OCI-LY3 (cell line): Measurements from ENCODE around the gene KDM8.

Experiments
- H2AFZ ChIP-seq: fragments of 200-600, 300-600 bp; shearing (Covaris generic); 2 replicates; pipeline ENCODE4 v1.6.0; 2014; ENCODE audit warnings: antibody characterized with exemption, low read depth, low read length
- H3K27ac ChIP-seq: fragments of 200-600, 300-600 bp; sonication (generic); 2 replicates; pipeline ENCODE4 v1.5.1; 2014; ENCODE audit warnings: mild to moderate bottlenecking, low read length, moderate library complexity, mixed read lengths
- H3K27me3 ChIP-seq: fragments of 200-600, 300-600 bp; sonication (generic); 2 replicates; pipeline ENCODE4 v1.6.1; 2014; ENCODE audit warnings: low read depth, low read length, mixed read lengths
- H3K36me3 ChIP-seq: fragments of 200-600, 300-600 bp; sonication (generic); replicated peaks from 2 replicates; pipeline ENCODE3; 2014; ENCODE audit warnings: low read depth, low read length, mixed read lengths
- H3K4me1 ChIP-seq: fragments of 300-600, 200-600 bp; sonication (generic); 2 replicates; pipeline ENCODE4 v1.6.1; 2014; ENCODE audit warnings: low read length, mixed read lengths
- H3K4me2 ChIP-seq: fragments of 200-600, 300-600 bp; sonication (generic); 2 replicates; pipeline ENCODE4 v1.6.1; 2014; ENCODE audit warnings: low read length, mixed read lengths
- H3K4me3 ChIP-seq: fragments of 300-600, 200-600 bp; sonication (generic); 2 replicates; pipeline ENCODE4 v1.5.1; 2014; ENCODE audit warnings: antibody characterized with exemption, mild to moderate bottlenecking, low read length, moderate library complexity
- H3K79me2 ChIP-seq: fragments of 300-600, 200-600 bp; shearing (Covaris generic); 2 replicates; pipeline ENCODE4 v1.6.1; 2014; ENCODE audit warnings: mild to moderate bottlenecking, low read length, mixed read lengths
- H3K9ac ChIP-seq: fragments of 300-600, 200-600 bp; shearing (Covaris generic); 2 replicates; pipeline ENCODE4 v1.6.0; 2014; ENCODE audit warnings: mild to moderate bottlenecking, low read length, moderate library complexity
- H3K9me3 ChIP-seq: fragments of 200-600, 300-600 bp; shearing (Covaris generic); 2 replicates; pipeline ENCODE4 v1.6.1; 2014; ENCODE audit warnings: low read length, mixed read lengths; ENCODE audit not compliant: insufficient read depth
- H4K20me1 ChIP-seq: fragments of 200-600, 300-600 bp; sonication (generic); 2 replicates; pipeline ENCODE4 v1.6.1; 2016; ENCODE audit warnings: low read length, mixed read lengths; ENCODE audit not compliant: insufficient read depth
- EZH2phosphoT487 ChIP-seq: fragments of 200-600 bp; shearing (Covaris generic); IDR thresholded peaks from 2 replicates; pipeline ENCODE4 v1.6.1; 2018; ENCODE audit warnings: antibody characterized with exemption, mixed run types, low read depth
- TF ChIP-seq, protein P1 (sequence below): fragments of 200-600, 300-600 bp; sonication (generic); IDR thresholded peaks from 2 replicates; pipeline ENCODE4 v1.5.1; 2014; ENCODE audit warnings: antibody characterized with exemption, low read length, low read depth

Gene KDM8

GRCh38 chr16:27228621-27229501 is 25.5 kb downstream of the KDM8 start:
- Histone ChIP-seq H3K9me3 (no peaks in the 10 kb centered on the region; the same call in 1 of the 2 replicates), H3K27ac (no peak overlapping the region), H3K36me3 (peaks cover 5% of the 10 kb centered on the region), H3K4me1 (peaks cover 34% of the 10 kb centered on the region), H3K27me3 (no peaks in the 10 kb centered on the region), H4K20me1 (no peaks in the 10 kb centered on the region), H3K79me2 (no peaks in the 10 kb centered on the region), H3K9ac (no peak overlapping the region), H2AFZ (no peak overlapping the region), H3K4me3 (no peak overlapping the region), H3K4me2 (no peak overlapping the region)
- TF ChIP-seq, protein P1, sequence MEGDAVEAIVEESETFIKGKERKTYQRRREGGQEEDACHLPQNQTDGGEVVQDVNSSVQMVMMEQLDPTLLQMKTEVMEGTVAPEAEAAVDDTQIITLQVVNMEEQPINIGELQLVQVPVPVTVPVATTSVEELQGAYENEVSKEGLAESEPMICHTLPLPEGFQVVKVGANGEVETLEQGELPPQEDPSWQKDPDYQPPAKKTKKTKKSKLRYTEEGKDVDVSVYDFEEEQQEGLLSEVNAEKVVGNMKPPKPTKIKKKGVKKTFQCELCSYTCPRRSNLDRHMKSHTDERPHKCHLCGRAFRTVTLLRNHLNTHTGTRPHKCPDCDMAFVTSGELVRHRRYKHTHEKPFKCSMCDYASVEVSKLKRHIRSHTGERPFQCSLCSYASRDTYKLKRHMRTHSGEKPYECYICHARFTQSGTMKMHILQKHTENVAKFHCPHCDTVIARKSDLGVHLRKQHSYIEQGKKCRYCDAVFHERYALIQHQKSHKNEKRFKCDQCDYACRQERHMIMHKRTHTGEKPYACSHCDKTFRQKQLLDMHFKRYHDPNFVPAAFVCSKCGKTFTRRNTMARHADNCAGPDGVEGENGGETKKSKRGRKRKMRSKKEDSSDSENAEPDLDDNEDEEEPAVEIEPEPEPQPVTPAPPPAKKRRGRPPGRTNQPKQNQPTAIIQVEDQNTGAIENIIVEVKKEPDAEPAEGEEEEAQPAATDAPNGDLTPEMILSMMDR: no peak
- TF ChIP-seq EZH2phosphoT487: no peak

- H3K27ac ChIP-seq: no peak overlapping the region
- H3K9me3 ChIP-seq: no peaks in the 10 kb centered on the region; the same call in 1 of the 2 replicates
- no peaks in the 10 kb centered on the region for H4K20me1 ChIP-seq
- H3K4me1 ChIP-seq: peaks cover 45% of the 10 kb centered on the region
- peaks cover 5% of the 10 kb centered on the region for H3K36me3 ChIP-seq
- H3K79me2 ChIP-seq: no peaks in the 10 kb centered on the region
- H3K4me3 ChIP-seq: no peak overlapping the region
- TF ChIP-seq, protein P1: no peak
- TF ChIP-seq EZH2phosphoT487: no peak
- H3K27me3 ChIP-seq: no peaks in the 10 kb centered on the region
- H3K9ac ChIP-seq: no peak overlapping the region
- no peak overlapping the region for H3K4me2 ChIP-seq
- no peak overlapping the region for H2AFZ ChIP-seq
Observed at GRCh38 chr16:27229891-27230470, 26.7 kb downstream of the KDM8 start.

DNA sequence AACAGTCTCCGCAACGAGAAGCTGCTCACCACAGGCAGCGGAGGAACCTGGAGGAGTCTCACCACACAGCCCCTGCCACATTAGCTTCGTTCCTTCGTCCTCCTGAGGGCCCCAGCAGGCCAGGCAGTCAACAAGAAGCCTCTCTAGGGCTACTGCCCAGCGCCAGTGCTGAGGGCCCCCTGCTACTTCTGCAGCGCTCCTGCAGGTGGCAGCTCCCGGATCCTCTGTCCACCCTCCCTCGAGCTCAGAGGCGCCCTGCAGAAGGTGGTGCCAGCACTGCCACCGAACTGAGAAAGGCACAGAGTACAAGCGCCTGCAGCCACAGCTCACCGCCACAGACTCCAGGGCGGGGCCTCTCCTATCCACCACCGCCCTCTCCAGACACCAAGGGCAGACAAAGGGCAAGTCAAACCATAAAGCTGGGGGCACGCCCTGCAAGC is 27.3 kb downstream of the KDM8 start:
- no peaks in the 10 kb centered on the region for H4K20me1 ChIP-seq
- H3K27ac ChIP-seq: no peak overlapping the region
- H3K4me3 ChIP-seq: no peak overlapping the region
- H3K9me3 ChIP-seq: no peaks in the 10 kb centered on the region; the same call in 1 of the 2 replicates
- H2AFZ ChIP-seq: no peak overlapping the region
- no peaks in the 10 kb centered on the region for H3K27me3 ChIP-seq
- peak overlapping the region; percentile 5; the same call in 1 of the 2 replicates for H3K4me2 ChIP-seq
- peaks cover 5% of the 10 kb centered on the region for H3K36me3 ChIP-seq
- no peak overlapping the region for H3K9ac ChIP-seq
- peaks cover 49% of the 10 kb centered on the region for H3K4me1 ChIP-seq
- TF ChIP-seq EZH2phosphoT487: no peak
- TF ChIP-seq, protein P1: peak; percentile 27
- H3K79me2 ChIP-seq: no peaks in the 10 kb centered on the region

DNA sequence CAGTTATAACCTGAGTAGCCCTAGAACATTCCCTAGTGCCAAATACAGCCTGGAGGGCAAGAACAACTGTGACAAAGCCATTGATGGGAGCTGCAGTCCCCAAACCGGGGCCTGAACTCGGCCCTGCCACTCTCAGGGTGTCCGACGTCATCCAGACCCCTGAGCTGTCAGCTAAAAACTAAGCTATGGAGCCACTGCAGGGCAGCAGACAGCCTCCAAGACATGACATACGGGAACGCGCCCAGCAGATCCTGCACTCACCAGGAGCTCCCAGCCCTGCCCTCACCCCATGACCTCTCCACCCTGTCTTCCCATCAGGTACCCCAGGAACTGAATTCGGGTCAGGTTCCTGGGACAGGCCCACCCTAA is 28.4 kb downstream of the KDM8 start:
- Histone ChIP-seq H3K27me3 (no peaks in the 10 kb centered on the region), H2AFZ (no peak overlapping the region), H3K9ac (peak overlapping the region; percentile 78)

More for the DNA sequence above, 28.4 kb downstream of the KDM8 start:
- Histone ChIP-seq H3K36me3 (peaks cover 5% of the 10 kb centered on the region), H3K4me1 (peaks cover 51% of the 10 kb centered on the region), H3K27ac (peak overlapping the region; percentile 96), H3K9me3 (no peaks in the 10 kb centered on the region; the same call in 1 of the 2 replicates), H3K4me3 (peak overlapping the region; percentile 61), H3K79me2 (no peaks in the 10 kb centered on the region), H3K4me2 (peak overlapping the region; percentile 89), H4K20me1 (no peaks in the 10 kb centered on the region)
- TF ChIP-seq, protein P1: no peak
- TF ChIP-seq EZH2phosphoT487: no peak
